GM18909 (cell line): ENCODE results near the gene SERTAD3.
"Not testable (repeated sequence)": the region's sequence is repeated elsewhere in the genome, so short reads cannot be mapped to it uniquely, and the experiment has no call there.

Source experiments
- ATAC-seq: cut with Tn5 transposase; IDR thresholded peaks from one replicate; pipeline ENCODE4 v1.9.1; 2021; ENCODE audit warnings: mild to moderate bottlenecking; ENCODE audit not compliant: unreplicated experiment, poor library complexity

SERTAD3 gene

DNA sequence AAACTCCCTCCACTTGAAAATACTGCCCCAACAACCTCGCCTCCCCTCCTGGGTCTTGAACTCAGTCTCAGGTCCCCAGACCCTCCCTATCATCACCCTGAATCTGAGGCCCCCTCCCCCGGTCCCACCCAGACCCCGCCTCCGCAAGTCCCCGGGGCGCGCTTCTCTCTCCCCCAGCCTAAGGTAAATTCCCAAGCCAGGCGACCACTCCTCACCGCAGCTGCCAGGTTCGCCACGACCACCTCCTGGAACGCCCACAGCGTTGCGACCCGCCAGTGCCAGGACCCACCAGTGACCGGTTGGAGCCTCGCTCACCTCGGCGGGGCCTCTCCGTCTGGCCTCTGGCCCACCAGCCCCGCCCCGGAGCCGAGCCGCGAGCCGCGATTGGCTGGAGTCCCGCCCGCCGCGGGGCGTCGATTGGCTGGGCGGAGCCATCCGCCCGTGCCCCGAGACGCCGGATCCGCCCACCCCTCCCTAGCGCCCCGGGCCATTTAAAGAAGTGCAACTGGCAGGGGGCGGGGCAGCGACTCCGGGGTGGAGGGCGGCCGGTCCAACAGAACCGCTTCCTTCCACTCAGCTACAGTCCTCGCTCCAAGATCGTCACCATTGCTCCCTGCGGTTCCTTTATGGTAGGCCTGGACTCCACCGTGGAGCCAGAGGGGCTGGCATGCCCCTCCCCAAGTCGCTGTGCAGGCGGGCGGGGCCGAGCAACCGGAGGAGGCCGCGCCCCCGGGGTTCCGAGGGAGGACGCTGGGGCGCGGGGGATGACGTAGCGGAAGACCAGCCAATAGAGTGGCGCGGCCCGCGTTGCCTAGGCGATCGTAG lies at the start of gene SERTAD3:
TSS of gene SERTAD3 (minus strand) at position 336 of the 825 bp plus-strand sequence. CDS start 2,255 bp downstream, outside the sequence.
- ATAC-seq, result peak; percentile 69

- ATAC-seq, result no peak
These were observed 49.6 kb upstream of the SERTAD3 start for GRCh38 chr19:40493778-40494177.

DNA sequence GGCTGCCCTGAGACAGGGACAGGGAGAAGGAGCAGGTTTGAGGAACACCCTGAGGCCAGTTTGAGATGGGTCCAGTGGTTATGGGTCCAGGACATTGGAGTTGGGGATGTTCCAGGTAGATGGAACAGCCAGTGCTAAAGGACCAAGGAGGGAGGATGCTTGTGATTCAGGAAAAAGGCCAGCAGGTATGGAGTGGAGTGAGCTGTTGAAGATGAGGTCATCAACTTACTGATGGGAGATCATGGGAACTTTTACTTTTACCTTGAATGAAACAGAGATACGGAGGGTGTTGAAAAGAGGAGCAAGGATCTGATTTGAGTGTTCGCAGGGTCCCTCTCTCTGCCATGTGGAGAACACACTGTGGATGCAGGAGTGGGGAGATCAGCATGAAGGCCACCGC lies 48.1 kb upstream of the SERTAD3 start:
- ATAC-seq, result no peak

DNA sequence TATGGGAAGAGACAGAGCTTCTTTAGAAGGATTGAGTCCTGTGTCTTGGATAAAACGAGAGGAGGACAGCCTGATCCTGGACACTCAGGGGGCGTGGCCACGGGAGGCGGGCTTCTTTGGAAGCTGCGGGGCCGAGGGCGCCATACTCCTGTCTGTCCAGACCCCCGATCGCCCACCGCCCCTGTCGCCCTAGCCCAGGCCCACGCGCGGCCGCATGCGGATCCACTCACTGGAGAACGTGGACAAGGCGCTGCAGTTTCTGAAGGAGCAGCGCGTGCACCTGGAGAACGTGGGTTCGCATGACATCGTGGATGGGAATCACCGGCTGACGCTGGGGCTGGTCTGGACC lies 45.7 kb upstream of the SERTAD3 start:
- no peak for ATAC-seq

DNA sequence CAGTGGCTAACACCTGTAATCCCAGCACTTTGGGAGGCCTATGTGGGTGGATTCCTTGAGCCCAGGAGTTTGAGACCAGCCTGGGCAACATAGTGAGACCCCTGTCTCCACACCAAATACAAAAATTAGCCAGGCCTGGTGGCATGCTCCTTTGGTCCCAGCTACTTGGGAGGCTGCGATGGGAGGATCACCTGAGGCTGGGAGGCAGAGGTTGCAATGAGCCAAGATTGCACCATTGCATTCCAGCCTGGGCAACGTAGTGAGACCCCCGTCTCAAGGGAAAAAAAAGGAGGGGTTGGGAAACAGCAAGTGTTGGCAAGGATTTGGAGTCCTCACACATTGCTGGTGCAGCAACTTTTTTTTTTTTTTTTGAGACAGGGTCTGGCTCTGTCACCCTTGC lies 41.9 kb upstream of the SERTAD3 start:
- ATAC-seq, result no peak

DNA sequence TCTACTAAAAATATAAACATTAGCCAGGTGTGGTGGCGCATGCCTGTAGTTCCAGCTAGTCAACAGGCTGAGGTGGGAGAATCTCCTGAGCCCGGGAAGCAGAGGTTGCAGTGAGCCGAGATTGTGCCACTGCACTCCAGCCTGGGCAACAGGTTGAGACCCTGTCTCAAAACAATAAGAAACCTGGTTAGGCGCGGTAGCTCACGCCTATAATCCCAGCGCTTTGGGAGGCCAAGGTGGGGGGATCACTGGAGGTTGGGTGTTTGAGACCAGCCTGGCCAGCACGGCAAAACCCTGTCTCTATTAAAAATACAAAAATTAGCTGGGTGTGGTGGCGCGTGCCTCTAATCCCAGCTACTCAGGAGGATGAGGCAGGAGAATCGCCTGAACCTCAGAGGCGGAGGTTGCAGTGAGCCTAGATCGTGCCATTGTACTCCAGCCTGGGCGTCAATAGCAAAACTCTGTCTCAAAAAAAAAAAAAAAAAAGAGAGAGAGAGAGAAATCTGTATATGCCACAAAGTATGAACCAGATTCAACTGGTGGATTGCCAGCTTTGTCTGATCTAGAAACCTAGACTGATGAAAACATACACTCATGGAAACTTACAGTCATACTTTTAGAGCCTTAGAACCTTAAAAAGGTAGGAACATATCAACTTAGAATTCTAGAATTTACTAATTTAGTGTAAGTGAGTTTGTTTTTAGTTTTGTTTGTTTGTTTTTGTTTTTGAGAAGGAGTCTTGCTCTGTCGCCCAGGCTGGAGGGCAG lies 31.9 kb upstream of the SERTAD3 start:
- ATAC-seq, result not testable (repeated sequence)

GRCh38 chr19:40474737-40475136 lies 30.6 kb upstream of the SERTAD3 start:
- ATAC-seq, result no peak

DNA sequence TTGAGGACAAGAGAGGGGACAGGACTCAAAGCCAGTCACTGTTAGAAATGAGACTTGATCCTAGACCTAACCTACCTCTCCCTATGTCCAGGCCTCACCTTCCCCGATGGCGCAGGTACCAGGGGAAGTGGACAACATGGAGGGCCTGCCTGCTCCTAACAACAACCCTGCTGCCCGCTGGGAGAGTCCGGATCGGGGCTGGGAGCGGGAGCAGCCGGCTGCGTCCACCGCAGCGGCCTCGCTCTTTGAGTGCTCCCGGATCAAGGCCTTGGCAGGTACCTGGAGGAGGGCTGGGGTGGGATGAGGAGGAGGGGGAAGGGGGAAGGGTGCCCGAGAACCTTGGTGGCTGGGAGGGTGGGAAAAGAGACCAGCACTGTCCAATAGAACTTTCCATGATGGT lies 28.4 kb upstream of the SERTAD3 start:
- no peak for ATAC-seq

- ATAC-seq, result no peak
These were observed 27.0 kb upstream of the SERTAD3 start for GRCh38 chr19:40471111-40471510.

DNA sequence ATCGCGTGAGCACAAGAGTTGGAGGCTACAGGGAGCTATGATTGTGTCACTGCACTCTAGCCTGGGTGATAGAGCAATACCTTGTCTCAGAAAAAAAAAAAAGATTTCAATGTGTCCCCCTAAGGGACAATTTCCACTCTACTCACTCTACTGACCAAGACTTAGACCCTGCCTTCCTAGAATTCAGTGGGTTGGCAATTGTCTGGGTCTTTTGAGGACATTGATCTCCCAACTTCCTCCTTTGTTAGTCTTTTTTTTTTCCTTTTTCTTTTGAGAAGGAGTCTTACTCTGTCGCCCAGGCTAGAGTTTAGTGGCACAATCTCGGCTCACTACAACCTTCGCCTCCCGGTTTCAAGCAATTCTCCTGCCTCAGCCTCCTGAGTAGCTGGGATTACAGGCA lies 24.9 kb upstream of the SERTAD3 start:
- ATAC-seq, result no peak

GRCh38 chr19:40466985-40467734 lies 23.0 kb upstream of the SERTAD3 start, which contains the start of gene SPTBN4:
SPTBN4 (plus strand) TSS chr19:40467001; CDS start chr19:40472622, 5,621 bp downstream.
- ATAC-seq, result no peak

- peak; percentile 34 for ATAC-seq
These were observed 22.3 kb upstream of the SERTAD3 start for GRCh38 chr19:40466219-40466984.

DNA sequence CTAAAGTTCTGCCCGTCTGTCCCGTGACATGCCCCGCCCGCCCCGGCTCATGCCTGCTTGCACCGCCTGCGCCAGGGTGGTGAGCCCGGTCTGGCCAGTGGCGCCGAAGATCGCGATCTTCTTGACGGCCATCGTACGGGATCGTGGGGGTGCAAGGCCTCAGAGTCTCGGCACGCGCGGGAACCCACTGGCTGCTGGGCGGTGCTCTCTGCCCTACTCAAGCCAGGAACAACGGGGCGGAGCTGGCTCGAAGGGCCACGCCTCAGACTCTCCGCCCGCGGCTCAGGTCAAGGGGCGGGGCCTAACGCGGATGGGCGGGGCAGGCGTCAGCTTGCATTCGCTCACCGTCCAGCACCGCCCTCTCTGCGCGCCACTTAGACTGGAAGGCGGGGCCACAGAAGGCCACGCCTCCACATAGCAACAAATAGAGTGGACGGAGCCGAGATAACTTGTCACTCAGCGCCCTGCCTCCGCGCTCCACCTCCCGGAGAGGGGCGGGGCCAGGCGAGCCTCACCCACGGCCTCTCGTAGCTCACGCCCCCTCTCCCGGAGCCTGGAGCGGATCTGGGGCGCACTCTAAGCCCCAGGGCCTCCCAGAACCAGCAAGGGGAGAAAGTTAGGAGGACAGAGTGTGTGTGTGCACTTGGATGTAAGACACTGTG lies 21.6 kb upstream of the SERTAD3 start, which contains the start of gene BLVRB:
TSS of gene BLVRB (minus strand) at position 189 of the 662 bp plus-strand sequence. CDS start at position 132, 57 bp downstream.
- peak; percentile 84 for ATAC-seq

DNA sequence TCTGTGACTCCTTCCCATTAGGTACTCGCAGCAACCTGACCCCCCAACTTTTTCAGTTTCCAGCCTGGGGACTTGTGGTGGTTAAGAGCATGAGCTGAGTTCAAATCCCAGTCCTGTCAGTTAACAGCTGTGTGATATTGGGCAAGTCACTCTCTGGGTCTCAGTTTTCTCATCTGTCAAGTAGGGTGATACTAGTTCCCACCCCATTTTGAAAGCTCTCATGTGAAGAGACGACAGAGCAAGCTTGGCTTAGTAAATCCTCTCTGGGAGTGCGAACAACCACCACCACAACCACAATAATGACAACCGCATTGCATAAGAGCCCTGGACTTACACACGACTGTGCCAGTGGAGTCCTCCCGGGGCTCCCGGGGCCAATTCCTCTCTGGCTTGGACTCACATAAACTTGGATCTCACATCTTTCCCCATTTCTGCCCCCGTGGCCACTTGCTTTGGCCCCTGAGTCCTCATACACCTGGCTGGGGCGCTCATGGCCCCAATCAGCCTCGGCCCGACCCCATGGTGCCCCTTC lies 21.0 kb upstream of the SERTAD3 start:
- ATAC-seq, result no peak

DNA sequence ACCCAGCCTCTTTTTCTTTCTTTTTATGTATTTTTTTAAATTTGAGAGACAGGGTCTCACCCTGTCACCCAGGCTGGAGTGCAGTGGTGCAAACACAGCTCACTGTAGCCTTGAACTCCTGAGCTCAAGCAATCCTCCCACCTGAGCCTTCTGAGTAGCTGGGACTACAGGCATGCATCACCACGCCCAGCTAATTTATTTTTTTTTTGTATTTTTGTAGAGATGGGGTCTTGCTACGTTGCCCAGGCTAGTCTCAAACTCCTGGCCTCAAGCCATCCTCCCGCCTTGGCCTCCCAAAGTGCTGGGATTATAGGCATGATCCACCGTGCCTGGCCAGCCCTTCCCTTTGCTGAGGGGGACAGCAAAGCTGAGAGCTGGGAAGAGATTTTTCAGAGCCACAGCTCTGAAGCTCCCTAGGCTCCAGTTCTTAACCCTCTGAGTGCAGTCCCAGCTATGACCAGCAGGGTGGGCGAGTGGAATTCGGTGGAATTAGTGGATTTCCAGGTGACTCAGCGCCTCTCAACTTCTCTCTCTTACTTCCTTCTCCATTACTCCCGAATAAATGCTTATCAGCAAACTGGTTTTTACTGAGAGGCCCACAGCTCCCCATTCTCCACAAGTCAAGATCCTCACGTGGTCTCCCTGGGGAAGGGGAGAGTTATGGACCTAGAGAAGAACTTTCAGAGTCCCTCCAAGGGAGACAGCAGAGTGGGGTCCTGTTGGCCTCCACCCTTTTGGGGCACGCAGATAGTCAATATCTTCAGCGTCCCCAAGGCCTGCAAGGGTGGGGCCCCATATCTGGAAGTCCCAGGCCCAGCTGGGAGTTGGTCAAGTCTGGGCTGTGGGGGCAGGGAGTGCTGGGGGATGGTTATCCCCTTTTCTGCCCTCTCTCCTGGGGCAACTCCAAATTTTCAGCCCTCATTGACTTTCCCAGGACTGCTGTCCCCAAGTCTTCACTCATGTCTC lies 20.2 kb upstream of the SERTAD3 start:
- ATAC-seq, result no peak

- not testable (repeated sequence) for ATAC-seq
These were observed 19.5 kb upstream of the SERTAD3 start for GRCh38 chr19:40463587-40464037.

DNA sequence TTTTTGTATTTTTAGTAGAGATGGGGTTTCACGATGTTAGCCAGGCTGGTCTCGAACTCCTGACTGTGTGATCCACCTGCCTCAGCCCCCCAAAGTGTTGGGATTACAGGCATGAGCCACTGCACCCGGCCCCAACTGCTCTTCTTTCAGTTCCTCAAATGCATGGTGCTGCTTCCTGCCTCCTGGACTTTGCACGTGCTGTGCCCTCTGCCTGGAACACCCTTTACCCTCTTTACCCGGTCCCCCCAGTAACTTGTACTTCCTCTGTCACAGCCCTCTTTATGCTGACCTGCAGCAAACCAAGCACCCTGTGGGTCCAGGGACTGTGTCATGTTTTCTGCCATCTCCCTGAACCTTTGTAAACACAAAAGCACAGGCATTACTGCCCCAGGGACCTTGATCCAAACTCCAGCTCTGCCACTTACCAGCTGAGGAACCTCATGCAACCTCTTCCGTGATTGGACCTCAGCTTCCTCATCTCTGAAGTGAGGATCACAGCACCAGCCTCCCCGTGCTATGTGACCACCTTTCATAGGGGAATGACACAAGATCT lies 17.6 kb upstream of the SERTAD3 start:
- ATAC-seq, result no peak

DNA sequence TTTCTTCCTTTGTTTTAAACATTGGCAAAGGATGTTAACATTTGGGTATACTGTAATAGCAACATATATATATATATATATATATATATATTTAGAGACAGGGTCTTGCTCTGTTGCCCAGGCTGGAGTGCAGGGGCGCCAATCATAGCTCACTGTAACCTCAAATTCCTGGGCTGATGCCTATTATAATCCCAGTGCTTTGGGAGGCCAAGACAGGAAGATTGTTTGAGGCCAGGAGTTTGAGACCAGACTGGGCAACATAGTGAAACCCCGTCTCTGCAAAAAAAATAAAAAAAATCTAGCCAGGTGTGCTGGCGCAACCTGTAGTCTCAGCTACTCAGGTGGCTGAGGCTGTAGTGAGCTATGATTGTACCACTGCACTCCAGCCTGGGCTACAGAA lies 16.1 kb upstream of the SERTAD3 start:
- no peak for ATAC-seq
